Mesendoderm (in vitro differentiated cells): ENCODE results near the gene PERCC1.
"Not testable (repeated sequence)": the region's sequence is repeated elsewhere in the genome, so short reads cannot be mapped to it uniquely, and the experiment has no call there.

Source experiments
- DNase-seq: peaks from one replicate; pipeline ENCODE4 v3.0.0; 2013
- H2AK5ac ChIP-seq: 2 replicates; pipeline ENCODE4 v1.6.1; 2013; ENCODE audit warnings: low read length, inconsistent platforms
- H2BK120ac ChIP-seq: 2 replicates; pipeline ENCODE4 v1.6.1; 2013; ENCODE audit warnings: low read depth, mild to moderate bottlenecking, low read length, moderate library complexity, mixed read lengths
- H2BK15ac ChIP-seq: replicated peaks from 2 replicates; pipeline ENCODE4 v1.6.1; 2013; ENCODE audit warnings: low read depth, mild to moderate bottlenecking, moderate library complexity
- H2BK5ac ChIP-seq: 2 replicates; pipeline ENCODE4 v1.6.1; 2013; ENCODE audit warnings: low read length, inconsistent platforms
- H3K18ac ChIP-seq: 2 replicates; pipeline ENCODE4 v1.6.1; 2013; ENCODE audit warnings: mild to moderate bottlenecking, low read length, mixed read lengths
- H3K23ac ChIP-seq: one replicate; pipeline ENCODE4 v1.6.1; 2013; ENCODE audit warnings: low read length
- H3K27ac ChIP-seq: 2 replicates; pipeline ENCODE4 v1.5.1; 2013; ENCODE audit warnings: low read depth, mild to moderate bottlenecking, inconsistent platforms, low read length, moderate library complexity
- H3K27me3 ChIP-seq: 2 replicates; pipeline ENCODE4 v1.6.1; 2013; ENCODE audit warnings: low read length, control low read depth, mild to moderate bottlenecking, inconsistent platforms; ENCODE audit not compliant: insufficient read depth, poor library complexity
- H3K36me3 ChIP-seq: 2 replicates; pipeline ENCODE4 v1.6.1; 2013; ENCODE audit warnings: low read length, inconsistent platforms; ENCODE audit not compliant: control insufficient read depth, insufficient read depth
- H3K4ac ChIP-seq: one replicate; pipeline ENCODE4 v1.6.1; 2013; ENCODE audit warnings: low read depth, mild to moderate bottlenecking, low read length, moderate library complexity
- H3K4me1 ChIP-seq: 2 replicates; pipeline ENCODE4 v1.6.1; 2013; ENCODE audit warnings: low read depth, low read length, inconsistent platforms; ENCODE audit not compliant: control insufficient read depth
- H3K4me2 ChIP-seq: 2 replicates; pipeline ENCODE4 v1.6.1; 2013; ENCODE audit warnings: low read length
- H3K4me3 ChIP-seq: 2 replicates; pipeline ENCODE4 v1.5.1; 2013; ENCODE audit warnings: mild to moderate bottlenecking, low read length
- H3K56ac ChIP-seq: one replicate; pipeline ENCODE4 v1.6.1; 2013; ENCODE audit warnings: low read length
- H3K79me1 ChIP-seq: 2 replicates; pipeline ENCODE4 v1.6.1; 2013; ENCODE audit warnings: low read length, inconsistent platforms
- H3K79me2 ChIP-seq: 2 replicates; pipeline ENCODE4 v1.6.1; 2013; ENCODE audit warnings: mild to moderate bottlenecking, low read length; ENCODE audit not compliant: control insufficient read depth, insufficient read depth
- H3K9ac ChIP-seq: 2 replicates; pipeline ENCODE4 v1.6.1; 2013; ENCODE audit warnings: low read length, inconsistent platforms
- H4K5ac ChIP-seq: one replicate; pipeline ENCODE4 v1.6.1; 2013; ENCODE audit warnings: low read length
- H4K8ac ChIP-seq: one replicate; pipeline ENCODE4 v1.6.1; 2013; ENCODE audit warnings: low read depth, mild to moderate bottlenecking, control low read depth, low read length, moderate library complexity
- WGBS: extraction: QIAGEN DNeasy Blood & Tissue Kit; methylation state at CpG from one replicate; pipeline ENCODE4 v1.1.7; 2013; ENCODE audit warnings: low lambda C conversion rate, missing lambda C conversion rate; ENCODE audit not compliant: insufficient coverage; ENCODE audit errors: extremely low coverage; 5-methylcytosine and 5-hydroxymethylcytosine counted together

PERCC1 gene

GRCh38 chr16:1465567-1465915, 34.7 kb downstream of the PERCC1 start:
- Histone ChIP-seq H2BK120ac (no peak overlapping the region), H2AK5ac (no peak overlapping the region), H3K79me1 (peaks cover 9% of the 10 kb centered on the region), H3K27ac (no peak overlapping the region), H2BK15ac (no peak overlapping the region), H3K4me3 (no peak overlapping the region), H3K9ac (no peak overlapping the region), H3K56ac (no peak overlapping the region), H3K23ac (no peak overlapping the region), H4K8ac (no peak overlapping the region), H3K79me2 (peaks cover 3% of the 10 kb centered on the region), H4K5ac (no peak overlapping the region), H3K36me3 (no peaks in the 10 kb centered on the region), H3K27me3 (no peaks in the 10 kb centered on the region), H3K4ac (no peak overlapping the region), H3K4me2 (no peak overlapping the region), H3K18ac (no peak overlapping the region), H2BK5ac (no peak overlapping the region), H3K4me1 (no peaks in the 10 kb centered on the region)
- no CpG with 5 or more reads among the region's 13 CpGs for WGBS
- DNase-seq = no peak

- no peak overlapping the region for H3K9ac ChIP-seq
- no peaks in the 10 kb centered on the region for H3K4me1 ChIP-seq
- no peak overlapping the region for H3K23ac ChIP-seq
- H2BK5ac ChIP-seq = no peak overlapping the region
- H3K4ac ChIP-seq = no peak overlapping the region
- H3K27ac ChIP-seq = no peak overlapping the region
- no peak overlapping the region for H3K18ac ChIP-seq
- H3K79me1 ChIP-seq = peaks cover 9% of the 10 kb centered on the region
- no peak overlapping the region for H2BK120ac ChIP-seq
- no peak overlapping the region for H3K56ac ChIP-seq
- H3K79me2 ChIP-seq = peaks cover 6% of the 10 kb centered on the region
- no CpG with 5 or more reads among the region's 24 CpGs for WGBS
- no peak overlapping the region for H2BK15ac ChIP-seq
- no peak overlapping the region for H3K4me3 ChIP-seq
- H4K5ac ChIP-seq = no peak overlapping the region
- H4K8ac ChIP-seq = no peak overlapping the region
- no peak overlapping the region for H2AK5ac ChIP-seq
- no peaks in the 10 kb centered on the region for H3K27me3 ChIP-seq
- H3K36me3 ChIP-seq = no peaks in the 10 kb centered on the region
- DNase-seq = no peak
- H3K4me2 ChIP-seq = no peak overlapping the region
Observed at GRCh38 chr16:1466054-1466453, 35.2 kb downstream of the PERCC1 start.

- H3K4me3 ChIP-seq = no peak overlapping the region
- no peak for DNase-seq
- peaks cover 7% of the 10 kb centered on the region for H3K79me2 ChIP-seq
- H3K79me1 ChIP-seq = peaks cover 9% of the 10 kb centered on the region
- H3K9ac ChIP-seq = no peak overlapping the region
- H3K4me1 ChIP-seq = no peaks in the 10 kb centered on the region
- H3K27me3 ChIP-seq = no peaks in the 10 kb centered on the region
- H2BK5ac ChIP-seq = no peak overlapping the region
- no peak overlapping the region for H2BK15ac ChIP-seq
- no CpG with 5 or more reads among the region's 14 CpGs for WGBS
- H4K5ac ChIP-seq = no peak overlapping the region
- H2BK120ac ChIP-seq = no peak overlapping the region
- no peaks in the 10 kb centered on the region for H3K36me3 ChIP-seq
- H4K8ac ChIP-seq = no peak overlapping the region
- no peak overlapping the region for H2AK5ac ChIP-seq
- no peak overlapping the region for H3K4ac ChIP-seq
- H3K27ac ChIP-seq = no peak overlapping the region
- no peak overlapping the region for H3K56ac ChIP-seq
- no peak overlapping the region for H3K23ac ChIP-seq
- H3K4me2 ChIP-seq = no peak overlapping the region
- H3K18ac ChIP-seq = no peak overlapping the region
Observed at GRCh38 chr16:1466968-1467521, 36.2 kb downstream of the PERCC1 start.

GRCh38 chr16:1468426-1468810, 37.5 kb downstream of the PERCC1 start:
- DNase-seq = no peak
- no peak overlapping the region for H3K18ac ChIP-seq
- no peaks in the 10 kb centered on the region for H3K27me3 ChIP-seq
- H3K79me2 ChIP-seq = peaks cover 7% of the 10 kb centered on the region
- no peak overlapping the region for H3K4me3 ChIP-seq
- H3K4ac ChIP-seq = no peak overlapping the region
- no peak overlapping the region for H2BK15ac ChIP-seq
- H3K4me1 ChIP-seq = no peaks in the 10 kb centered on the region
- H4K8ac ChIP-seq = no peak overlapping the region
- no peak overlapping the region for H3K23ac ChIP-seq
- no peaks in the 10 kb centered on the region for H3K36me3 ChIP-seq
- no peak overlapping the region for H3K9ac ChIP-seq
- H4K5ac ChIP-seq = no peak overlapping the region
- no peak overlapping the region for H2AK5ac ChIP-seq
- no peak overlapping the region for H2BK5ac ChIP-seq
- peaks cover 11% of the 10 kb centered on the region for H3K79me1 ChIP-seq
- no peak overlapping the region for H3K4me2 ChIP-seq
- H3K56ac ChIP-seq = no peak overlapping the region
- no CpG with 5 or more reads among the region's 22 CpGs for WGBS
- H3K27ac ChIP-seq = no peak overlapping the region
- H2BK120ac ChIP-seq = no peak overlapping the region

- H2BK120ac ChIP-seq, H3K23ac ChIP-seq, H2BK15ac ChIP-seq, H4K8ac ChIP-seq, H3K56ac ChIP-seq, H3K4me2 ChIP-seq, H4K5ac ChIP-seq, H2AK5ac ChIP-seq, H3K79me2 ChIP-seq, H3K18ac ChIP-seq, H3K9ac ChIP-seq, H3K27me3 ChIP-seq, H3K4me1 ChIP-seq, H3K36me3 ChIP-seq, H3K27ac ChIP-seq, H3K4ac ChIP-seq, DNase-seq, H3K4me3 ChIP-seq, H2BK5ac ChIP-seq: not testable (repeated sequence)
- no CpG with 5 or more reads among the region's 5 CpGs for WGBS
- H3K79me1 ChIP-seq = peaks cover 13% of the 10 kb centered on the region
Observed at GRCh38 chr16:1469141-1469540, 38.3 kb downstream of the PERCC1 start.

- Histone ChIP-seq H3K56ac (no peak overlapping the region), H2BK5ac (no peak overlapping the region), H3K4me2 (no peak overlapping the region), H3K79me1 (peaks cover 14% of the 10 kb centered on the region), H3K27me3 (no peaks in the 10 kb centered on the region), H3K27ac (no peak overlapping the region), H3K4me1 (peaks cover 3% of the 10 kb centered on the region), H4K8ac (no peak overlapping the region), H3K79me2 (peaks cover 9% of the 10 kb centered on the region), H3K4me3 (no peak overlapping the region), H4K5ac (no peak overlapping the region), H2BK120ac (no peak overlapping the region), H2AK5ac (no peak overlapping the region), H3K18ac (no peak overlapping the region), H3K23ac (no peak overlapping the region), H3K9ac (no peak overlapping the region), H3K4ac (no peak overlapping the region), H2BK15ac (no peak overlapping the region), H3K36me3 (no peaks in the 10 kb centered on the region)
- DNase-seq = no peak
- no CpG with 5 or more reads among the region's 20 CpGs for WGBS
Observed at GRCh38 chr16:1469693-1470201, 38.9 kb downstream of the PERCC1 start.
